H1 (cell line): ENCODE measurements around the gene AP2A2. TPM values are rescaled to one million over a fixed set of nuclear protein-coding genes. Genes with fewer than 3 reads are reported as not detected.

Experiments
- CTCF ChIA-PET: fragments of 300-600 bp; sonication (Branson Sonifier 250); formaldehyde crosslinking; loops from one replicate; lab custom pipeline; 2021; ENCODE audit not compliant: partially characterized antibody; lab: Charles Lee
- POLR2A ChIA-PET: fragments of 300-600 bp; sonication (Branson Sonifier 250); formaldehyde crosslinking; loops from one replicate; lab custom pipeline; 2021; ENCODE audit warnings: inconsistent platforms; ENCODE audit not compliant: partially characterized antibody; lab: Charles Lee
- DNase-seq, 2 experiments: peaks; one replicate each; pipeline versions ENCODE4 v3.0.0 to v3.0.0-alpha.2; 2010 to 2022; ENCODE audit warnings: low spot score in 2 of 2, low read depth in 1 of 2, mixed read lengths in 1 of 2
- FAIRE-seq: peaks from 2 replicates; lab custom pipeline; 2011; peaks lifted over from hg19 to GRCh38; lab: Jason Lieb, UNC
- H2AFZ ChIP-seq: 2 replicates; pipeline ENCODE4 v1.8.1; 2012; ENCODE audit warnings: low read length, inconsistent platforms
- H2AK5ac ChIP-seq: 2 replicates; pipeline ENCODE4 v1.6.1; 2013; ENCODE audit warnings: low read depth, low read length
- H2BK120ac ChIP-seq: replicated peaks from 2 replicates; pipeline ENCODE3; 2013; ENCODE audit warnings: low read depth, low read length, inconsistent platforms
- H2BK12ac ChIP-seq: 2 replicates; pipeline ENCODE4 v1.6.1; 2013; ENCODE audit warnings: low read depth, low read length
- H2BK15ac ChIP-seq: 2 replicates; pipeline ENCODE4 v1.6.1; 2013; ENCODE audit warnings: low read length
- H2BK20ac ChIP-seq: 2 replicates; pipeline ENCODE4 v1.6.1; 2013; ENCODE audit warnings: low read length
- H2BK5ac ChIP-seq: 2 replicates; pipeline ENCODE4 v1.6.1; 2013; ENCODE audit warnings: low read depth, low read length
- H3K14ac ChIP-seq: 2 replicates; pipeline ENCODE4 v1.6.1; 2013; ENCODE audit warnings: inconsistent platforms; ENCODE audit not compliant: insufficient read length
- H3K18ac ChIP-seq: 2 replicates; pipeline ENCODE4 v1.6.1; 2013; ENCODE audit warnings: low read length; ENCODE audit errors: extremely low read depth
- H3K23ac ChIP-seq: 2 replicates; pipeline ENCODE4 v1.6.1; 2013; ENCODE audit warnings: inconsistent platforms; ENCODE audit not compliant: insufficient read length
- H3K23me2 ChIP-seq: 2 replicates; pipeline ENCODE4 v1.6.1; 2013; ENCODE audit warnings: low read depth, low read length
- H3K27ac ChIP-seq: 2 replicates; pipeline ENCODE4 v1.6.1; 2011; ENCODE audit warnings: low read depth, low read length, inconsistent platforms
- H3K27me3 ChIP-seq, 4 experiments: replicated peaks in 1 of 4; 1 replicate in 1 of 4; 2 replicates in 3 of 4; pipeline versions ENCODE4 v1.6.1 to v1.8.1; 2011 to 2013; ENCODE audit warnings: low read length in 3 of 4, mild to moderate bottlenecking in 3 of 4, inconsistent platforms in 2 of 4, mixed read lengths in 2 of 4, moderate library complexity in 1 of 4; ENCODE audit not compliant: control insufficient read depth in 3 of 4, insufficient read depth in 3 of 4; ENCODE audit errors: extremely low read depth in 1 of 4
- H3K36me3 ChIP-seq, 4 experiments: 2 replicates each; pipeline versions ENCODE4 v1.6.1 to v1.8.1; 2011 to 2013; ENCODE audit warnings: mild to moderate bottlenecking in 4 of 4, low read length in 3 of 4, moderate library complexity in 2 of 4, control low read depth in 1 of 4, inconsistent platforms in 1 of 4; ENCODE audit not compliant: insufficient read depth in 4 of 4, control insufficient read depth in 2 of 4
- H3K4ac ChIP-seq: replicated peaks from 2 replicates; pipeline ENCODE3; 2013; ENCODE audit warnings: low read length, low read depth, mixed read lengths, inconsistent platforms; ENCODE audit not compliant: insufficient read length
- H3K4me1 ChIP-seq, 4 experiments: replicated peaks in 1 of 4; 1 replicate in 1 of 4; 2 replicates in 3 of 4; pipeline versions ENCODE4 v1.6.1 to v1.8.1; 2011 to 2013; ENCODE audit warnings: low read length in 3 of 4, inconsistent platforms in 2 of 4, mixed read lengths in 1 of 4; ENCODE audit not compliant: insufficient read depth in 4 of 4, control insufficient read depth in 3 of 4
- H3K4me2 ChIP-seq, 2 experiments: 2 replicates each; pipeline versions ENCODE4 v1.6.1 to v1.8.1; 2011 to 2013; ENCODE audit warnings: low read depth in 2 of 2, low read length in 2 of 2, control low read depth in 1 of 2, inconsistent platforms in 1 of 2, mild to moderate bottlenecking in 1 of 2; ENCODE audit not compliant: insufficient read depth in 1 of 2
- H3K4me3 ChIP-seq, 4 experiments: fragments of 200-600, 300-600 bp in 1 of 4; sonication (generic), shearing (Covaris generic), sonication (Bioruptor Twin) in 1 of 4; 2 replicates each; pipeline versions ENCODE4 v1.5.1 to v1.8.1; 2011 to 2016; ENCODE audit warnings: low read length in 4 of 4, low read depth in 3 of 4, control low read depth in 2 of 4, inconsistent platforms in 2 of 4, mild to moderate bottlenecking in 2 of 4, mixed read lengths in 1 of 4, moderate library complexity in 1 of 4; ENCODE audit not compliant: insufficient read depth in 2 of 4; ENCODE audit errors: extremely low read depth in 1 of 4
- H3K56ac ChIP-seq: replicated peaks from 2 replicates; pipeline ENCODE3; 2013; ENCODE audit warnings: low read depth, mild to moderate bottlenecking, mixed read lengths, low read length, inconsistent platforms; ENCODE audit not compliant: insufficient read length
- H3K79me1 ChIP-seq: 2 replicates; pipeline ENCODE4 v1.6.1; 2013; ENCODE audit warnings: low read depth, low read length, control low read depth
- H3K79me2 ChIP-seq, 2 experiments: 2 replicates each; pipeline versions ENCODE4 v1.6.1 to v1.8.1; 2012 to 2013; ENCODE audit warnings: low read length in 2 of 2, mild to moderate bottlenecking in 2 of 2, inconsistent platforms in 1 of 2; ENCODE audit not compliant: insufficient read depth in 2 of 2, control insufficient read depth in 1 of 2
- H3K9ac ChIP-seq, 4 experiments: replicated peaks in 1 of 4; 1 replicate in 1 of 4; 2 replicates in 3 of 4; pipeline versions ENCODE4 v1.6.1 to v1.8.1; 2011 to 2013; ENCODE audit warnings: low read depth in 3 of 4, low read length in 3 of 4, control low read depth in 2 of 4, mild to moderate bottlenecking in 2 of 4, moderate library complexity in 2 of 4, inconsistent platforms in 1 of 4; ENCODE audit errors: extremely low read depth in 1 of 4
- H3K9me3 ChIP-seq, 2 experiments: 2 replicates each; pipeline versions ENCODE4 v1.6.1 to v1.8.1; 2012 to 2013; ENCODE audit warnings: mild to moderate bottlenecking in 2 of 2, moderate library complexity in 2 of 2, control low read depth in 1 of 2, inconsistent platforms in 1 of 2, low read depth in 1 of 2, low read length in 1 of 2, mixed read lengths in 1 of 2; ENCODE audit not compliant: insufficient read depth in 2 of 2
- H4K20me1 ChIP-seq, 2 experiments: replicated peaks in 1 of 2; 2 replicates each; pipeline versions ENCODE3 to v1.8.1; 2011 to 2013; ENCODE audit warnings: inconsistent platforms in 2 of 2, low read length in 2 of 2, mild to moderate bottlenecking in 1 of 2; ENCODE audit not compliant: insufficient read depth in 2 of 2, control insufficient read depth in 1 of 2
- H4K5ac ChIP-seq: 2 replicates; pipeline ENCODE4 v1.6.1; 2013; ENCODE audit warnings: low read length, low read depth, mixed read lengths, inconsistent platforms; ENCODE audit not compliant: insufficient read length
- H4K8ac ChIP-seq: 2 replicates; pipeline ENCODE4 v1.8.0; 2013; ENCODE audit warnings: mild to moderate bottlenecking, moderate library complexity, low read length, inconsistent platforms; ENCODE audit not compliant: insufficient read depth; ENCODE audit errors: extremely low read depth
- H4K91ac ChIP-seq: replicated peaks from 2 replicates; pipeline ENCODE3; 2013; ENCODE audit warnings: low read length, mixed read lengths, inconsistent platforms; ENCODE audit not compliant: insufficient read length
- CTCF ChIP-seq, 3 experiments: IDR thresholded peaks; 1 replicate in 2 of 3; 2 replicates in 1 of 3; pipeline versions ENCODE4 v1.5.1 to v1.6.1; 2011; ENCODE audit warnings: low read length in 3 of 3, mild to moderate bottlenecking in 3 of 3, inconsistent platforms in 2 of 3, low read depth in 1 of 3, moderate library complexity in 1 of 3; ENCODE audit not compliant: insufficient read depth in 1 of 3; ENCODE audit errors: control extremely low read depth in 1 of 3
- KDM5A ChIP-seq: fragments of 200-600 bp; IDR thresholded peaks from 2 replicates; pipeline ENCODE4 v1.7.1; 2012; ENCODE audit warnings: mild to moderate bottlenecking, low read length, inconsistent platforms, mixed read lengths
- MAFK ChIP-seq: IDR thresholded peaks from 2 replicates; pipeline ENCODE4 v1.6.1; 2012; ENCODE audit warnings: low read depth, mild to moderate bottlenecking, improper control_type of control experiment, low read length
- RAD21 ChIP-seq, 2 experiments: IDR thresholded peaks in 1 of 2; conservative IDR thresholded peaks in 1 of 2; 2 replicates each; pipeline ENCODE4 v1.6.1; 2011; ENCODE audit warnings: low read depth in 2 of 2, low read length in 2 of 2, improper control_type of control experiment in 1 of 2, inconsistent platforms in 1 of 2, mild to moderate bottlenecking in 1 of 2, moderate library complexity in 1 of 2
- SRF ChIP-seq: IDR thresholded peaks from 2 replicates; pipeline ENCODE4 v1.6.1; 2011; ENCODE audit warnings: mild to moderate bottlenecking, low read depth, low read length, moderate library complexity
- TBP ChIP-seq: IDR thresholded peaks from 2 replicates; pipeline ENCODE4 v1.6.1; 2011; ENCODE audit warnings: low read depth, low read length, improper control_type of control experiment
- WGBS, 2 experiments: shearing (Covaris generic) in 1 of 2; methylation state at CpG; one replicate each; pipeline versions ENCODE4 v1.1.6 to v1.1.7; 2013 to 2015; ENCODE audit warnings: low lambda C conversion rate in 2 of 2, mixed read lengths in 2 of 2, inconsistent platforms in 1 of 2, low coverage in 1 of 2, missing lambda C conversion rate in 1 of 2; ENCODE audit not compliant: insufficient replicate concordance in 2 of 2, insufficient coverage in 1 of 2, insufficient read length in 1 of 2; ENCODE audit errors: extremely low coverage in 1 of 2, missing lambda C conversion rate in 1 of 2; 5-methylcytosine and 5-hydroxymethylcytosine counted together
- polyA plus RNA-seq, 7 experiments: library from polyadenylated mRNA; depleted of rRNA in 3 of 7; stranded (reverse) in 5 of 7; unstranded in 2 of 7; fragments of >200 nt in 5 of 7; fragments of 200-250 nt in 2 of 7; gene quantifications; 1 replicate in 5 of 7; 2 replicates in 1 of 7; 4 replicates in 1 of 7; pipeline versions ENCODE4 v1.2.1 to v1.2.3, GENCODE V29; 2011 to 2013; ENCODE audit warnings: missing spikeins in 2 of 7, mixed read lengths in 2 of 7
- total RNA-seq: library from RNA; stranded (reverse); fragmentation: NEBNext Ultra II Directional; extraction: Animal tissue kit (Norgen Biotek cat#: 25700); gene quantifications from 2 replicates; pipeline ENCODE4 v1.2.1, GENCODE V29; 2021

The AP2A2 gene
- total and polyA plus RNA-seq, 2 of the 8 experiments (the other 6 are each of a cell fraction or from before 2014, with no cell fraction given), result 50.0 to 65.0 TPM

GRCh38 chr11:894575-895201, 31.0 kb upstream of the AP2A2 start:
- no peaks in the 10 kb centered on the region for H3K79me2 ChIP-seq
- H3K36me3 ChIP-seq, result peaks cover under 1 to 13% (median 8%) of the 10 kb centered on the region in 4 experiments; a peak in 7 of 8 replicates
- peaks cover 8 to 12% of the 10 kb centered on the region in 2 experiments for H4K20me1 ChIP-seq
- no peak overlapping the region for H3K23ac ChIP-seq
- DNase-seq (no peak), FAIRE-seq (no peak)
- H3K4me1 ChIP-seq, result peaks cover 0 to 5% (median 3%) of the 10 kb centered on the region in 4 experiments; a peak in 4 of 7 replicates
- no peak overlapping the region for H3K27ac ChIP-seq
- WGBS, 2 experiments, result 87% methylated on average over 10 of the region's 12 CpGs; no CpG with 5 or more reads in 1 of the 2 experiments
- H2AK5ac ChIP-seq, result no peak overlapping the region
- H2BK5ac ChIP-seq, result peak overlapping the region; percentile 35; the same call in 1 of the 2 replicates
- TF ChIP-seq CTCF (IDR thresholded peaks at IDR 0.05; ENCODE audit: control extremely low read depth in 1 of 3, insufficient read depth in 1 of 3, low read depth in 1 of 3, low read length in 3 of 3), result peak in 2 of 3 experiments; percentile 37 to 47; a peak in 2 of 4 replicates
- no peak for TF ChIP-seq KDM5A
- TF ChIP-seq RAD21 (IDR thresholded peaks at IDR 0.05 in 1 of 2, conservative IDR thresholded peaks at IDR 0.05 in 1 of 2; ENCODE audit: low read depth in 2 of 2, low read length in 2 of 2), result peak; percentile 37 to 49
- no peak for TF ChIP-seq MAFK
- no peak for TF ChIP-seq SRF
- TF ChIP-seq TBP, result no peak
- H3K56ac ChIP-seq, result no peak overlapping the region
- H4K91ac ChIP-seq, result no peak overlapping the region
- no peaks in the 10 kb centered on the region for H3K27me3 ChIP-seq
- H4K8ac ChIP-seq, result no peak overlapping the region
- no peak overlapping the region for H2BK20ac ChIP-seq
- H3K14ac ChIP-seq, result no peak overlapping the region
- no peaks in the 10 kb centered on the region for H3K9me3 ChIP-seq
- no peak overlapping the region for H2BK15ac ChIP-seq
- H3K23me2 ChIP-seq, result no peaks in the 10 kb centered on the region
- no peak overlapping the region for H3K4me2 ChIP-seq
- H4K5ac ChIP-seq, result no peak overlapping the region
- no peak overlapping the region for H2AFZ ChIP-seq
- H3K4me3 ChIP-seq, result no peak overlapping the region
- no peak overlapping the region for H2BK12ac ChIP-seq
- H3K4ac ChIP-seq, result no peak overlapping the region
- H3K9ac ChIP-seq, result no peak overlapping the region
- no peak overlapping the region for H2BK120ac ChIP-seq
- no peak overlapping the region for H3K18ac ChIP-seq
- ChIA-PET POLR2A (interaction anchor here (0.9 to 1.9 kb wide), 17 partner anchors 8 to 93 kb away, joined by 3 to 6 read pairs (median 4); partner anchors contain the start of genes CHID1 and PNPLA2), CTCF (interaction anchor here (0.6 to 2.6 kb wide), 30 partner anchors 8 to 892 kb away, joined by 3 to 19 read pairs (median 6); partner anchors contain the start of genes AP2A2 and TSPAN4)
- no peaks in the 10 kb centered on the region for H3K79me1 ChIP-seq
